SK-N-SH treated with all-trans-retinoic acid at 6 μM for 48 hours (cell line): ENCODE measurements around the gene AOPEP.

ENCODE experiments used
- ATAC-seq: fragments of 200-7000 bp; cut with Tn5 transposase; 3 replicates; pipeline ENCODE4 v1.9.1; 2020; ENCODE audit warnings: mild to moderate bottlenecking, moderate library complexity
- ARNTL ChIP-seq: fragments of 450-650 bp; formaldehyde crosslinking; IDR thresholded peaks from 2 replicates; pipeline ENCODE4 v1.5.0; 2020; ENCODE audit warnings: low read depth, mild to moderate bottlenecking, moderate library complexity, borderline replicate concordance
- BACH2 ChIP-seq: fragments of 250-450 bp; sonication (Bioruptor Pico); IDR thresholded peaks from 2 replicates; pipeline ENCODE4 v1.9.0; 2021; ENCODE audit warnings: mild to moderate bottlenecking, borderline replicate concordance
- ISL1 ChIP-seq: fragments of 250-450 bp; sonication (Bioruptor Pico); IDR thresholded peaks from 2 replicates; pipeline ENCODE4 v2.1.2; 2022; ENCODE audit warnings: mild to moderate bottlenecking, moderate library complexity
- OSR1 ChIP-seq: fragments of 250-450 bp; sonication (Bioruptor Pico); IDR thresholded peaks from 2 replicates; pipeline ENCODE4 v1.8.0; 2022; ENCODE audit warnings: moderate library complexity, mild to moderate bottlenecking, inconsistent platforms
- PPARA ChIP-seq: fragments of 250-450 bp; sonication (Bioruptor Pico); IDR thresholded peaks from 2 replicates; pipeline ENCODE4 v1.5.0; 2020; ENCODE audit warnings: mild to moderate bottlenecking, borderline replicate concordance
- RARB ChIP-seq: fragments of 250-450 bp; sonication (Bioruptor Pico); IDR thresholded peaks from 2 replicates; pipeline ENCODE4 v1.8.0; 2021; ENCODE audit warnings: mild to moderate bottlenecking, moderate library complexity
- SNAI2 ChIP-seq: fragments of 250-450 bp; sonication (Bioruptor Pico); IDR thresholded peaks from 2 replicates; pipeline ENCODE4 v1.5.0; 2020; ENCODE audit warnings: mild to moderate bottlenecking, moderate library complexity
- TCF4 ChIP-seq: fragments of 250-450 bp; sonication (Bioruptor Pico); IDR thresholded peaks from 2 replicates; pipeline ENCODE4 v1.8.0; 2021; ENCODE audit warnings: mild to moderate bottlenecking, moderate library complexity, borderline replicate concordance
- TOX ChIP-seq: fragments of 250-450 bp; sonication (Bioruptor Pico); IDR thresholded peaks from 2 replicates; pipeline ENCODE4 v1.8.0; 2021; ENCODE audit warnings: mild to moderate bottlenecking, moderate library complexity, borderline replicate concordance
- ZC3H10 ChIP-seq: fragments of 250-450 bp; sonication (Bioruptor Pico); IDR thresholded peaks from 2 replicates; pipeline ENCODE4 v1.5.1; 2021; ENCODE audit warnings: mild to moderate bottlenecking, moderate library complexity
- ZFP30 ChIP-seq: fragments of 450-650 bp; formaldehyde crosslinking; IDR thresholded peaks from 2 replicates; pipeline ENCODE4 v1.5.0; 2022; ENCODE audit warnings: mild to moderate bottlenecking, moderate library complexity
- ZNF565 ChIP-seq: fragments of 450-650 bp; formaldehyde crosslinking; conservative IDR thresholded peaks from 2 replicates; pipeline ENCODE4 v1.5.0; 2020; ENCODE audit warnings: low read depth, mild to moderate bottlenecking, moderate library complexity
- TF ChIP-seq, protein P1 (sequence below): fragments of 250-450 bp; sonication (Bioruptor Pico); IDR thresholded peaks from 2 replicates; pipeline ENCODE4 v1.8.0; 2020; ENCODE audit warnings: mild to moderate bottlenecking, moderate library complexity, borderline replicate concordance
- TF ChIP-seq, protein P2 (sequence below): fragments of 250-450 bp; sonication (Bioruptor Pico); IDR thresholded peaks from 2 replicates; pipeline ENCODE4 v1.5.1; 2020; ENCODE audit warnings: low read depth, mild to moderate bottlenecking, moderate library complexity
- TF ChIP-seq, protein P3 (sequence below): fragments of 250-450 bp; sonication (Bioruptor Pico); IDR thresholded peaks from 2 replicates; pipeline ENCODE4 v1.8.0; 2021; ENCODE audit warnings: low read depth, mild to moderate bottlenecking, moderate library complexity, borderline replicate concordance
- TF ChIP-seq, protein P4 (sequence below): fragments of 250-450 bp; sonication (Bioruptor Pico); IDR thresholded peaks from 2 replicates; pipeline ENCODE4 v1.5.1; 2021; ENCODE audit warnings: mild to moderate bottlenecking, moderate library complexity
- TF ChIP-seq, protein P5 (sequence below): fragments of 250-450 bp; sonication (Bioruptor Pico); IDR thresholded peaks from 2 replicates; pipeline ENCODE4 v1.5.0; 2020; ENCODE audit warnings: mild to moderate bottlenecking, moderate library complexity

The AOPEP gene

DNA sequence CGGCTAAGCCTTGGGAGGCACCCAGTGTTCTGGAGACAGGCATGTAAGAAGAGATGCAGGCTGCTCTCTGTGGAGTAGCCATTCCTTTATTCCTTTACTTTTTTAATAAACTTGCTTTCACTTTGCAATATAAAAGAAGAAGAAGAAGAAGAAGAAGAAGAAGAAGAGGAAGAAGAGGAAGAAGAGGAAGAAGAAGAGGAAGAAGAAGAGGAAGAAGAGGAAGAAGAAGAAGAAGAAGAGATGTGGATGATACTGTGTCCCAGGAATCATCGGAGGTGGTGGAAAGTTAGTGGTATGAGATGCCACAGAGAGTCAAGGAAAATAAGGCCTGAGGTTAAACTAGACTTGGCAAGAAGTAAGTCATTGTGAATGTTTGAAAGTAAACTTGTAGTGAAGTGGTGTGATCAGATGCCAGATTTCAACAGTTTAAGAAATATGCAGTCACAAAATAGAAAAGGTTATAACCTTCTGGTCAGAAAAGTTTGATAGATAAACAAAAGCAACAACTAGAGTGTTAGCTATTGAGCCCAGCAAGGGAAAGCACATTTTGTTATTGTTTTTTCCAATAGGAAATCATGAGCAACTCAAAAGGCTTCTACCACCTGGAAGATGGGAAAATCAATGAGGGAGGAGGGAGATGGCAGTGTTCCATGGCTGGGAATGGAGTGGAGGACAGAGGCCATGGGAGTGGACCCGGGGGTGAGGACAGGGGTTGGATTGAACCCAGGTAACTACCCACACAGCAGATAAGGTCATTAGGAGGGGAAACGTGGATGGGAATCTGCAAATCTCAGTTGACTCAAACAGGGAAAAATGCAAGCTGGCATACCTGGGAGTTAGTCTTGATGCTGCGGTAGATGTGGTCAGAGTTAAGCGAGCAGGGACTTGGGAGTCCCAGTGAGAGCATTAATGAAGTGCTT lies 16.8 kb downstream of the AOPEP start (continued):
- TF ChIP-seq, protein P1, sequence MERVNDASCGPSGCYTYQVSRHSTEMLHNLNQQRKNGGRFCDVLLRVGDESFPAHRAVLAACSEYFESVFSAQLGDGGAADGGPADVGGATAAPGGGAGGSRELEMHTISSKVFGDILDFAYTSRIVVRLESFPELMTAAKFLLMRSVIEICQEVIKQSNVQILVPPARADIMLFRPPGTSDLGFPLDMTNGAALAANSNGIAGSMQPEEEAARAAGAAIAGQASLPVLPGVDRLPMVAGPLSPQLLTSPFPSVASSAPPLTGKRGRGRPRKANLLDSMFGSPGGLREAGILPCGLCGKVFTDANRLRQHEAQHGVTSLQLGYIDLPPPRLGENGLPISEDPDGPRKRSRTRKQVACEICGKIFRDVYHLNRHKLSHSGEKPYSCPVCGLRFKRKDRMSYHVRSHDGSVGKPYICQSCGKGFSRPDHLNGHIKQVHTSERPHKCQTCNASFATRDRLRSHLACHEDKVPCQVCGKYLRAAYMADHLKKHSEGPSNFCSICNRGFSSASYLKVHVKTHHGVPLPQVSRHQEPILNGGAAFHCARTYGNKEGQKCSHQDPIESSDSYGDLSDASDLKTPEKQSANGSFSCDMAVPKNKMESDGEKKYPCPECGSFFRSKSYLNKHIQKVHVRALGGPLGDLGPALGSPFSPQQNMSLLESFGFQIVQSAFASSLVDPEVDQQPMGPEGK (CRISPR knock-in tag) = no peak
- TF ChIP-seq PPARA (CRISPR knock-in tag) = no peak
- TF ChIP-seq RARB (CRISPR knock-in tag) = no peak

DNA sequence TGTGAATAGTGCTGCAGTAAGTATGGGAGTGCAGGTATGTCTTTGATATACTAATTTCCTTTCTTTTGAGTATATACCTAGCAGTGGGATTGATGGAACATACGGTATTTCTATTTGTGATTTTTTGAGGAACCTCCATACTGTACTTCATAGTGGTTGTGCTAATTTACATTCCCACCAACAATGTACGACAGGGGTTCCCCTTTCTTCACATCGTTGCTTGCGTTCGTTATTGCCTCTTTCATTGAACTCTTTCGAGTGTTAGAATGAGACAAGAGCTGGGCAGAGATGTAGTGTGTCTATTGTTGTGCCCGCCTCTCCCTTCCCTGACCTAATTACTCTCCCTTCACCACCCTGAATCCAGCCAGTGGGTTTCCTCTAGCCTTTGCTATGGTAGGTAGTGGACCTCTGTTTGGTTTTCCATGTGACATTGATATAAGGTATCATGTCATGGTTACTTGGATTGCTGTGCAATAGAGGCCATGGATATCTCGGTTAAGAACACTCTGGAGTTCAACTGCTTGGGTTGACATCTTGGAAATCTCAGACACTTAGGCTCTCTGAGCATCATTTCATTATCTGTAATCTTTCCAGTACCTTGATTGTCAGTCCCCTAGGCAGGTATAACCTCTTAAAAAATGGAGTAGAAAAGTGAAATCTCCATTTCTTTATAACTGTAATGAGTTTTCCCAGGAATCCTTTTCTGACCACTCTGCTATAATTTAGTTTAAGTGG lies 19.5 kb downstream of the AOPEP start:
- TF ChIP-seq, protein P2, sequence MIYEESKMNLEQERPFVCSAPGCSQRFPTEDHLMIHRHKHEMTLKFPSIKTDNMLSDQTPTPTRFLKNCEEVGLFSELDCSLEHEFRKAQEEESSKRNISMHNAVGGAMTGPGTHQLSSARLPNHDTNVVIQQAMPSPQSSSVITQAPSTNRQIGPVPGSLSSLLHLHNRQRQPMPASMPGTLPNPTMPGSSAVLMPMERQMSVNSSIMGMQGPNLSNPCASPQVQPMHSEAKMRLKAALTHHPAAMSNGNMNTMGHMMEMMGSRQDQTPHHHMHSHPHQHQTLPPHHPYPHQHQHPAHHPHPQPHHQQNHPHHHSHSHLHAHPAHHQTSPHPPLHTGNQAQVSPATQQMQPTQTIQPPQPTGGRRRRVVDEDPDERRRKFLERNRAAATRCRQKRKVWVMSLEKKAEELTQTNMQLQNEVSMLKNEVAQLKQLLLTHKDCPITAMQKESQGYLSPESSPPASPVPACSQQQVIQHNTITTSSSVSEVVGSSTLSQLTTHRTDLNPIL = no peak
- TF ChIP-seq ZFP30 (no peak), ISL1 (no peak), ZNF565 (CRISPR knock-in tag) (no peak), ARNTL (CRISPR knock-in tag) (no peak), TOX (CRISPR knock-in tag) (no peak), PPARA (CRISPR knock-in tag) (no peak), SNAI2 (CRISPR knock-in tag) (no peak)
- TF ChIP-seq, protein P3, sequence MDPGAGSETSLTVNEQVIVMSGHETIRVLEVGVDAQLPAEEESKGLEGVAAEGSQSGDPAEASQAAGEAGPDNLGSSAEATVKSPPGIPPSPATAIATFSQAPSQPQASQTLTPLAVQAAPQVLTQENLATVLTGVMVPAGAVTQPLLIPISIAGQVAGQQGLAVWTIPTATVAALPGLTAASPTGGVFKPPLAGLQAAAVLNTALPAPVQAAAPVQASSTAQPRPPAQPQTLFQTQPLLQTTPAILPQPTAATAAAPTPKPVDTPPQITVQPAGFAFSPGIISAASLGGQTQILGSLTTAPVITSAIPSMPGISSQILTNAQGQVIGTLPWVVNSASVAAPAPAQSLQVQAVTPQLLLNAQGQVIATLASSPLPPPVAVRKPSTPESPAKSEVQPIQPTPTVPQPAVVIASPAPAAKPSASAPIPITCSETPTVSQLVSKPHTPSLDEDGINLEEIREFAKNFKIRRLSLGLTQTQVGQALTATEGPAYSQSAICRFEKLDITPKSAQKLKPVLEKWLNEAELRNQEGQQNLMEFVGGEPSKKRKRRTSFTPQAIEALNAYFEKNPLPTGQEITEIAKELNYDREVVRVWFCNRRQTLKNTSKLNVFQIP (CRISPR knock-in tag) = no peak
- TF ChIP-seq, all 23 proteins: peak for 0
- ATAC-seq = no peak

DNA sequence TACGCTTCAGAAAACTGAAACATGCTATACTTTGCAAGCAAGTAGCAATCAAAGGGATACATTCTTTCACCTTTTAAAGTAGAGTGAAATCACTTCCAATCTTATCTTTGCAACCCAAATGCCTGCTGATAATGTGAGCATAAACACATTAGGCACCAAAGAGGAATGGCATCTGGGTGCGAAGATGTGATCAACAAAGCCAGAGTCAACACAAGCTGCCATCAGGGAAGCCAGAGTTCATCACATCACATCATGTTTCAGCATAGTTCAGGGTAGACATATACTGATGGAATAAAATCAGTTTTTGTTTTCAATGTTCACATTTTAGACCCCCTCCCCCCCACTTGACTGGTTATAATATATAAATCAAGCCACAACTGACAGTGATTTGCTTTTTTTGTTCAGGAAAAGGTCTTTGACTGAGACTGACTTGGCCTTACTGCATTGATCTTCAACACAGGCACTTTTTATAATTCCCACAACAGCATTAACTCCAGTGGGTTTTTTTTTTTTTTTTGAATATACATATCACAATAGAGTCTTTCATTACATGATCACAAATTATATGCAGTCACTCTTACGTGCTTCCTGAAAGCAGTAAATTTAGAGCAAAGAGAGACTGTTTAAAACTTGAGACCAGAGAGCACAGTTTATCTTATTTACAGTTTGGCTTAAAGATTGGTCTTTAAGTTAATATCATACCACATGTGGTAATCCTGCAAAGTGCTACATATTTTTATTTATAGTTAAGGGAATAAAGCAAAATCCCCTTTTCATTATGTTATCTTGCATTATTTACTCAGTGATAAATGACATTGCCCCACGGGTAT lies 20.3 kb downstream of the AOPEP start:
- ATAC-seq = no peak
- TF ChIP-seq, protein P4, sequence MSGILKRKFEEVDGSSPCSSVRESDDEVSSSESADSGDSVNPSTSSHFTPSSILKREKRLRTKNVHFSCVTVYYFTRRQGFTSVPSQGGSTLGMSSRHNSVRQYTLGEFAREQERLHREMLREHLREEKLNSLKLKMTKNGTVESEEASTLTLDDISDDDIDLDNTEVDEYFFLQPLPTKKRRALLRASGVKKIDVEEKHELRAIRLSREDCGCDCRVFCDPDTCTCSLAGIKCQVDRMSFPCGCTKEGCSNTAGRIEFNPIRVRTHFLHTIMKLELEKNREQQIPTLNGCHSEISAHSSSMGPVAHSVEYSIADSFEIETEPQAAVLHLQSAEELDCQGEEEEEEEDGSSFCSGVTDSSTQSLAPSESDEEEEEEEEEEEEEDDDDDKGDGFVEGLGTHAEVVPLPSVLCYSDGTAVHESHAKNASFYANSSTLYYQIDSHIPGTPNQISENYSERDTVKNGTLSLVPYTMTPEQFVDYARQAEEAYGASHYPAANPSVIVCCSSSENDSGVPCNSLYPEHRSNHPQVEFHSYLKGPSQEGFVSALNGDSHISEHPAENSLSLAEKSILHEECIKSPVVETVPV (CRISPR knock-in tag) = no peak
- no peak for TF ChIP-seq BACH2 (CRISPR knock-in tag)
- TF ChIP-seq TOX (CRISPR knock-in tag) = no peak
- TF ChIP-seq RARB (CRISPR knock-in tag) = no peak
- TF ChIP-seq TCF4 = 0 out of 2 replicates have a peak, but pooled peaks have one; percentile 28

DNA sequence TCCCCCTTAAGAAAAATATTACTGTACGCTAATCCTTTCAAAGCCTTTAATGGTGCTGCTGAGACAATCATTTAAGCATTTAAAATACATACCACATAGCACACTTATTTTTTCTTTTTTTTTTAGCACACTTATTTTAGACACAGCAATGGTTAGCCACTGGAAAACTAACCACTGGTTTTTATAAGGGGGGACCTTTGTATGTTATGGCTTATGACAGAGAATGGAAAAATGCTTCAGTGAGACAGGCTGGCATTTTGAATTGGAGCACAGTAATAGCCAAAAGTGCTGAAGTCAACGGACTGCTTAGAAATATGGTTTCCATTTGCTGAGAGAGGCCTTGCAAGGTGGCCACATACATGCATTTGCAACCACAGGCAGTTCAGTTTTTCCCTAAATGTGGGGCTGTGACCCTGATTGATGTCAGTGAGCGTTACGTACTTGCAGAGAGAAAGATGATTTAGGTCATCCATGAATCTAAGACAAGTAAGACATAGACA lies 28.5 kb downstream of the AOPEP start:
- no peak for ATAC-seq

More for the DNA sequence above, 28.5 kb downstream of the AOPEP start:
- TF ChIP-seq ISL1 = no peak
- no peak for TF ChIP-seq BACH2 (CRISPR knock-in tag)
- no peak for TF ChIP-seq TCF4
- no peak for TF ChIP-seq ZC3H10
- no peak for TF ChIP-seq OSR1
- TF ChIP-seq, protein P2 = no peak
- TF ChIP-seq ZNF565 (CRISPR knock-in tag) = no peak
- TF ChIP-seq, protein P5, sequence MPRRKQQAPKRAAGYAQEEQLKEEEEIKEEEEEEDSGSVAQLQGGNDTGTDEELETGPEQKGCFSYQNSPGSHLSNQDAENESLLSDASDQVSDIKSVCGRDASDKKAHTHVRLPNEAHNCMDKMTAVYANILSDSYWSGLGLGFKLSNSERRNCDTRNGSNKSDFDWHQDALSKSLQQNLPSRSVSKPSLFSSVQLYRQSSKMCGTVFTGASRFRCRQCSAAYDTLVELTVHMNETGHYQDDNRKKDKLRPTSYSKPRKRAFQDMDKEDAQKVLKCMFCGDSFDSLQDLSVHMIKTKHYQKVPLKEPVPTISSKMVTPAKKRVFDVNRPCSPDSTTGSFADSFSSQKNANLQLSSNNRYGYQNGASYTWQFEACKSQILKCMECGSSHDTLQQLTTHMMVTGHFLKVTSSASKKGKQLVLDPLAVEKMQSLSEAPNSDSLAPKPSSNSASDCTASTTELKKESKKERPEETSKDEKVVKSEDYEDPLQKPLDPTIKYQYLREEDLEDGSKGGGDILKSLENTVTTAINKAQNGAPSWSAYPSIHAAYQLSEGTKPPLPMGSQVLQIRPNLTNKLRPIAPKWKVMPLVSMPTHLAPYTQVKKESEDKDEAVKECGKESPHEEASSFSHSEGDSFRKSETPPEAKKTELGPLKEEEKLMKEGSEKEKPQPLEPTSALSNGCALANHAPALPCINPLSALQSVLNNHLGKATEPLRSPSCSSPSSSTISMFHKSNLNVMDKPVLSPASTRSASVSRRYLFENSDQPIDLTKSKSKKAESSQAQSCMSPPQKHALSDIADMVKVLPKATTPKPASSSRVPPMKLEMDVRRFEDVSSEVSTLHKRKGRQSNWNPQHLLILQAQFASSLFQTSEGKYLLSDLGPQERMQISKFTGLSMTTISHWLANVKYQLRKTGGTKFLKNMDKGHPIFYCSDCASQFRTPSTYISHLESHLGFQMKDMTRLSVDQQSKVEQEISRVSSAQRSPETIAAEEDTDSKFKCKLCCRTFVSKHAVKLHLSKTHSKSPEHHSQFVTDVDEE (CRISPR knock-in tag) = no peak
- TF ChIP-seq RARB (CRISPR knock-in tag) = no peak
